ENCODE data around the gene CACNG3.

The CACNG3 gene

GRCh38 chr16:24255456-24256371 lies at the start of gene CACNG3:
TSS of gene CACNG3 (plus strand) at chr16:24256335. CDS start at chr16:24256755, 420 bp downstream.
- H3K27ac ChIP-seq (ENCODE audit: low read depth, low read length), result no peak within 1 kb of the TSS
- H3K4me1 ChIP-seq (ENCODE audit: control insufficient read depth in 1 of 2, insufficient read depth in 2 of 2, low read length in 2 of 2), result no peaks in the 10 kb centered on the region
- no peak within 1 kb of the TSS for H3K9ac ChIP-seq (ENCODE audit: low read depth in 1 of 2, low read length in 2 of 2)
- no peaks in the 10 kb centered on the region for H3K36me3 ChIP-seq (ENCODE audit: control insufficient read depth in 1 of 2, insufficient read depth in 2 of 2, low read length in 2 of 2)
- no peak within 1 kb of the TSS for H3K4me3 ChIP-seq (ENCODE audit: low read depth in 1 of 2, low read length in 2 of 2)
- no peaks in the 10 kb centered on the region for H3K9me3 ChIP-seq (ENCODE audit: control insufficient read depth in 1 of 2, low read length in 2 of 2)
- peaks cover 6 to 22% of the 10 kb centered on the region in 2 donors for H3K27me3 ChIP-seq (ENCODE audit: control insufficient read depth in 1 of 2, insufficient read depth in 2 of 2, low read length in 2 of 2)

DNA sequence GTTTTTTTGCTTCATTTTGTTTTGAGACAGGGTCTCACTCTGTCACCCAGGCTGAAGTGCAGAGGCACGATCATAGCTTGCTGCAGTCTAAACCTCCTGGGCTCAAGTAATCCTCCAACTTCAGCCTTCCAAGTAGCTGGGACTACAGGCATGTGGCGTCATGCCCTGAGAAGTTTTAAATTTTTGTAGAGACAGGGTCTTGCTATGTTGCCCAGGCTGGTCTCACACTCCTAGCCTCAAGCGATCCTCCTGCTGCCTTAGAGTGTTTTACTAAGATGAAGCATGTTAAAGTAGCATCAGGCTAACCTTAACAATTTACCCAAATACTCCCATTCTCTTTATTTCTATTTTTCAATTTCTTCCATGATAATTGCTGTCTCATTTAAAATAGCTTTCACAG lies 49.2 kb upstream of the CACNG3 start:
- H3K27ac ChIP-seq (ENCODE audit: low read depth, low read length), result no peak overlapping the region
- H3K36me3 ChIP-seq (ENCODE audit: control insufficient read depth in 1 of 2, insufficient read depth in 2 of 2, low read length in 2 of 2), result peaks cover 0 to 4% of the 10 kb centered on the region in 2 donors
- H3K27me3 ChIP-seq (ENCODE audit: control insufficient read depth in 1 of 2, insufficient read depth in 2 of 2, low read length in 2 of 2), result no peaks in the 10 kb centered on the region
- H3K9ac ChIP-seq (ENCODE audit: low read depth in 1 of 2, low read length in 2 of 2), result no peak overlapping the region
- H3K4me1 ChIP-seq (ENCODE audit: control insufficient read depth in 1 of 2, insufficient read depth in 2 of 2, low read length in 2 of 2), result no peaks in the 10 kb centered on the region
- H3K9me3 ChIP-seq (ENCODE audit: control insufficient read depth in 1 of 2, low read length in 2 of 2), result no peaks in the 10 kb centered on the region
- H3K4me3 ChIP-seq (ENCODE audit: low read depth in 1 of 2, low read length in 2 of 2), result no peak overlapping the region

- Histone ChIP-seq H3K4me1 (ENCODE audit: control insufficient read depth in 1 of 2, insufficient read depth in 2 of 2, low read length in 2 of 2) (no peaks in the 10 kb centered on the region), H3K9ac (ENCODE audit: low read depth in 1 of 2, low read length in 2 of 2) (no peak overlapping the region), H3K27me3 (ENCODE audit: control insufficient read depth in 1 of 2, insufficient read depth in 2 of 2, low read length in 2 of 2) (no peaks in the 10 kb centered on the region), H3K9me3 (ENCODE audit: control insufficient read depth in 1 of 2, low read length in 2 of 2) (no peaks in the 10 kb centered on the region), H3K4me3 (ENCODE audit: low read depth in 1 of 2, low read length in 2 of 2) (no peak overlapping the region), H3K27ac (ENCODE audit: low read depth, low read length) (no peak overlapping the region), H3K36me3 (ENCODE audit: control insufficient read depth in 1 of 2, insufficient read depth in 2 of 2, low read length in 2 of 2) (peaks cover 0 to 4% of the 10 kb centered on the region in 2 donors)
Observed at GRCh38 chr16:24208710-24209109, 47.4 kb upstream of the CACNG3 start.

DNA sequence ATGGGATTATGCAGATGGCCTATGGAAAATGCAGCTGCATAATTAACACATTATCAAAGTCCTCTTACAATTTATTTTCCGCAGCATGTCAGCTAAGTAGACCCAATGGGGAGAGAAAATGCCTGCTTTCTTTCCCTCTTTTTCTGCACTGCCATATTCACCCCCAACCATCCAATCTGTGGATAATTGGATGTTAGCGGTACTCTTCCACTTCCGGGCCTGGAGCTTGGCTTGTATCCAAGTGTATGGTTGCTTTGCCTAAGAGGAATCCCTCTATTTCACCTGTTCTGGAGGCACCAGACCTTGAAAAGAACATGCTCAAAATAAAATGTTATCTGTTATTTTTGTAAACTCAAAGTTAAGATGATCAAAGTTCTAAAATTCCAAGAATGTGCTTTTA lies 41.1 kb upstream of the CACNG3 start:
- no peaks in the 10 kb centered on the region for H3K36me3 ChIP-seq (ENCODE audit: control insufficient read depth in 1 of 2, insufficient read depth in 2 of 2, low read length in 2 of 2)
- H3K27ac ChIP-seq (ENCODE audit: low read depth, low read length), result no peak overlapping the region
- H3K4me1 ChIP-seq (ENCODE audit: control insufficient read depth in 1 of 2, insufficient read depth in 2 of 2, low read length in 2 of 2), result no peaks in the 10 kb centered on the region
- no peak overlapping the region for H3K9ac ChIP-seq (ENCODE audit: low read depth in 1 of 2, low read length in 2 of 2)
- no peak overlapping the region for H3K4me3 ChIP-seq (ENCODE audit: low read depth in 1 of 2, low read length in 2 of 2)
- no peaks in the 10 kb centered on the region for H3K9me3 ChIP-seq (ENCODE audit: control insufficient read depth in 1 of 2, low read length in 2 of 2)
- no peaks in the 10 kb centered on the region for H3K27me3 ChIP-seq (ENCODE audit: control insufficient read depth in 1 of 2, insufficient read depth in 2 of 2, low read length in 2 of 2)

DNA sequence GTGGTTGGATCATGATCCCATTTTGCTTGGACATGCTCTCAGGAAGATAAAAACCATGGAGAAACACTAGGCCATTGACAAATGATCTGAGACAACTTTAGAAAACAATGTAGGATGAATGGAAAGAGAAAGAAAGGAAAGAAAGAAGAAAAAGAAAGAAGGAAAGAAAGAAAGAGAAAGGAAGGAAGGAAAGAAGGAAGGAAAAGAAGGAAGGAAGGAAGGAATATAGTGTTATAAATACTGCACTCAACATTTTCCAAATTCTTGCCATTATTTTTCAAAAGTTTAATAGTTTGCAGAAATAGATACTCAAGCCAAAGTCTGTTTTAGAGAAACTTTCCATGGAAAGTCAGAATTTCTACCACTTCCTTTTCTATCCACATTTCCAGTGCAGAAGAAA lies 39.2 kb upstream of the CACNG3 start:
- no peak overlapping the region for H3K27ac ChIP-seq (ENCODE audit: low read depth, low read length)
- no peaks in the 10 kb centered on the region for H3K4me1 ChIP-seq (ENCODE audit: control insufficient read depth in 1 of 2, insufficient read depth in 2 of 2, low read length in 2 of 2)
- H3K4me3 ChIP-seq (ENCODE audit: low read depth in 1 of 2, low read length in 2 of 2), result no peak overlapping the region
- H3K36me3 ChIP-seq (ENCODE audit: control insufficient read depth in 1 of 2, insufficient read depth in 2 of 2, low read length in 2 of 2), result no peaks in the 10 kb centered on the region
- H3K27me3 ChIP-seq (ENCODE audit: control insufficient read depth in 1 of 2, insufficient read depth in 2 of 2, low read length in 2 of 2), result no peaks in the 10 kb centered on the region
- H3K9ac ChIP-seq (ENCODE audit: low read depth in 1 of 2, low read length in 2 of 2), result no peak overlapping the region
- no peaks in the 10 kb centered on the region for H3K9me3 ChIP-seq (ENCODE audit: control insufficient read depth in 1 of 2, low read length in 2 of 2)

DNA sequence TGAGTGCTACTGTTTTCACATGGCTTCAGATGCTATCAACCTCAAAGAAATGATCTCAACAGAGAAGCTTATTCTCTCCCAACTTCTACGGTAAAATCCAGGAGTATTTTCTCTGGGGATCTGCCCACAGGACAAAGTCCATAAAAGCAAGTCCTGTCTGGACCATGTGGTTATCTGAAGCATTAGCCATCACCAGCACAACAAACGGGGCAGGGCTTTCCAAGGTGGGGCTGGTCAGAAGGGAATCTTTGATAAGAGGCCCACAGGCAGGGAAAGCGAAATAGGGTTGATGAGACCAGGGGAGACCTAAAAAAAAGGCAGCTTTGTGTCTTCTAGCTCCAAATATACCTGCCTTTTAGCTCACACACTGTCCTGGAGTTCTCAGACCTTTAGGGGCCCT lies 38.7 kb upstream of the CACNG3 start:
- no peak overlapping the region for H3K27ac ChIP-seq (ENCODE audit: low read depth, low read length)
- H3K27me3 ChIP-seq (ENCODE audit: control insufficient read depth in 1 of 2, insufficient read depth in 2 of 2, low read length in 2 of 2), result no peaks in the 10 kb centered on the region
- no peak overlapping the region for H3K4me3 ChIP-seq (ENCODE audit: low read depth in 1 of 2, low read length in 2 of 2)
- no peak overlapping the region for H3K9ac ChIP-seq (ENCODE audit: low read depth in 1 of 2, low read length in 2 of 2)
- H3K4me1 ChIP-seq (ENCODE audit: control insufficient read depth in 1 of 2, insufficient read depth in 2 of 2, low read length in 2 of 2), result no peaks in the 10 kb centered on the region
- H3K9me3 ChIP-seq (ENCODE audit: control insufficient read depth in 1 of 2, low read length in 2 of 2), result no peaks in the 10 kb centered on the region
- no peaks in the 10 kb centered on the region for H3K36me3 ChIP-seq (ENCODE audit: control insufficient read depth in 1 of 2, insufficient read depth in 2 of 2, low read length in 2 of 2)

GRCh38 chr16:24218299-24218698 lies 37.8 kb upstream of the CACNG3 start:
- Histone ChIP-seq H3K27me3 (ENCODE audit: control insufficient read depth in 1 of 2, insufficient read depth in 2 of 2, low read length in 2 of 2) (no peaks in the 10 kb centered on the region), H3K4me1 (ENCODE audit: control insufficient read depth in 1 of 2, insufficient read depth in 2 of 2, low read length in 2 of 2) (no peaks in the 10 kb centered on the region), H3K9me3 (ENCODE audit: control insufficient read depth in 1 of 2, low read length in 2 of 2) (no peaks in the 10 kb centered on the region), H3K27ac (ENCODE audit: low read depth, low read length) (no peak overlapping the region), H3K36me3 (ENCODE audit: control insufficient read depth in 1 of 2, insufficient read depth in 2 of 2, low read length in 2 of 2) (no peaks in the 10 kb centered on the region), H3K9ac (ENCODE audit: low read depth in 1 of 2, low read length in 2 of 2) (no peak overlapping the region), H3K4me3 (ENCODE audit: low read depth in 1 of 2, low read length in 2 of 2) (no peak overlapping the region)

GRCh38 chr16:24221219-24221618 lies 34.9 kb upstream of the CACNG3 start:
- H3K27me3 ChIP-seq (ENCODE audit: control insufficient read depth in 1 of 2, insufficient read depth in 2 of 2, low read length in 2 of 2), result no peaks in the 10 kb centered on the region
- no peak overlapping the region for H3K4me3 ChIP-seq (ENCODE audit: low read depth in 1 of 2, low read length in 2 of 2)
- no peak overlapping the region for H3K27ac ChIP-seq (ENCODE audit: low read depth, low read length)
- no peaks in the 10 kb centered on the region for H3K36me3 ChIP-seq (ENCODE audit: control insufficient read depth in 1 of 2, insufficient read depth in 2 of 2, low read length in 2 of 2)
- H3K4me1 ChIP-seq (ENCODE audit: control insufficient read depth in 1 of 2, insufficient read depth in 2 of 2, low read length in 2 of 2), result no peaks in the 10 kb centered on the region
- no peaks in the 10 kb centered on the region for H3K9me3 ChIP-seq (ENCODE audit: control insufficient read depth in 1 of 2, low read length in 2 of 2)
- no peak overlapping the region for H3K9ac ChIP-seq (ENCODE audit: low read depth in 1 of 2, low read length in 2 of 2)

- Histone ChIP-seq H3K4me1 (ENCODE audit: control insufficient read depth in 1 of 2, insufficient read depth in 2 of 2, low read length in 2 of 2) (no peaks in the 10 kb centered on the region), H3K9me3 (ENCODE audit: control insufficient read depth in 1 of 2, low read length in 2 of 2) (no peaks in the 10 kb centered on the region), H3K27me3 (ENCODE audit: control insufficient read depth in 1 of 2, insufficient read depth in 2 of 2, low read length in 2 of 2) (no peaks in the 10 kb centered on the region), H3K9ac (ENCODE audit: low read depth in 1 of 2, low read length in 2 of 2) (no peak overlapping the region), H3K36me3 (ENCODE audit: control insufficient read depth in 1 of 2, insufficient read depth in 2 of 2, low read length in 2 of 2) (no peaks in the 10 kb centered on the region), H3K4me3 (ENCODE audit: low read depth in 1 of 2, low read length in 2 of 2) (no peak overlapping the region), H3K27ac (ENCODE audit: low read depth, low read length) (no peak overlapping the region)
Observed at GRCh38 chr16:24228514-24228913, 27.6 kb upstream of the CACNG3 start.

DNA sequence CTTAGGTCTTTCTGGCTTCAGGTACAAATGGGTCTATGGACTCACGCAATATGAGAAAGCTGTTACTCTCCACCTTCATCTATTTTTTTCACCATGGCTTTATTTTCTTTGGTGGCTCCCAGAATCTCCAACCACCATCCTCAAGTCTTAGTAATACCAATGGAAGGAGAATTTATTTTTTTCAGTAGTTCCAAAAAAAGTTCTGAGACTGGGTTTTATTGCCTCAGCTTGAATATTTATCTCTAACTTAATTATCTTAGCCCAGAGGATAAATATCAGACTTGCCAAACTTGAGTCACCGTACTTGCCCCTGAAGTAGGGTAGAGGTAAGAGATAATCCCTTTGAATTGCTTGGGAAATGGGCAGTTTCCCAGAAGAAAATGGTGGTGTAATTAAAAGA lies 23.2 kb upstream of the CACNG3 start:
- Histone ChIP-seq H3K4me3 (ENCODE audit: low read depth in 1 of 2, low read length in 2 of 2) (no peak overlapping the region), H3K27ac (ENCODE audit: low read depth, low read length) (no peak overlapping the region), H3K27me3 (ENCODE audit: control insufficient read depth in 1 of 2, insufficient read depth in 2 of 2, low read length in 2 of 2) (no peaks in the 10 kb centered on the region), H3K9ac (ENCODE audit: low read depth in 1 of 2, low read length in 2 of 2) (no peak overlapping the region), H3K36me3 (ENCODE audit: control insufficient read depth in 1 of 2, insufficient read depth in 2 of 2, low read length in 2 of 2) (no peaks in the 10 kb centered on the region), H3K4me1 (ENCODE audit: control insufficient read depth in 1 of 2, insufficient read depth in 2 of 2, low read length in 2 of 2) (no peaks in the 10 kb centered on the region), H3K9me3 (ENCODE audit: control insufficient read depth in 1 of 2, low read length in 2 of 2) (peaks cover 4 to 7% of the 10 kb centered on the region in 2 donors)

All from duodenal mucosa (tissue), 2 donors.